Duodenal mucosa (tissue), 2 donors: ENCODE data around the gene MCHR1.

Experiments used
- H3K27ac ChIP-seq: one replicate; pipeline ENCODE4 v1.7.0; 2013; ENCODE audit warnings: low read depth, low read length
- H3K27me3 ChIP-seq, 2 donors: one replicate each; pipeline ENCODE4 v1.7.0; 2013; ENCODE audit warnings: low read length in 2 of 2, control low read depth in 1 of 2; ENCODE audit not compliant: insufficient read depth in 2 of 2, control insufficient read depth in 1 of 2
- H3K36me3 ChIP-seq, 2 donors: one replicate each; pipeline ENCODE4 v1.7.0; 2013; ENCODE audit warnings: low read length in 2 of 2, control low read depth in 1 of 2; ENCODE audit not compliant: insufficient read depth in 2 of 2, control insufficient read depth in 1 of 2
- H3K4me1 ChIP-seq, 2 donors: one replicate each; pipeline ENCODE4 v1.7.0; 2013; ENCODE audit warnings: low read length in 2 of 2, control low read depth in 1 of 2; ENCODE audit not compliant: insufficient read depth in 2 of 2, control insufficient read depth in 1 of 2
- H3K4me3 ChIP-seq, 2 donors: one replicate each; pipeline ENCODE4 v1.7.0; 2013; ENCODE audit warnings: low read length in 2 of 2, low read depth in 1 of 2
- H3K9ac ChIP-seq, 2 donors: one replicate each; pipeline ENCODE4 v1.7.0; 2013; ENCODE audit warnings: low read length in 2 of 2, low read depth in 1 of 2
- H3K9me3 ChIP-seq, 2 donors: one replicate each; pipeline ENCODE4 v1.7.0; 2013; ENCODE audit warnings: low read length in 2 of 2, control low read depth in 1 of 2; ENCODE audit not compliant: control insufficient read depth in 1 of 2

Gene MCHR1, protein sequence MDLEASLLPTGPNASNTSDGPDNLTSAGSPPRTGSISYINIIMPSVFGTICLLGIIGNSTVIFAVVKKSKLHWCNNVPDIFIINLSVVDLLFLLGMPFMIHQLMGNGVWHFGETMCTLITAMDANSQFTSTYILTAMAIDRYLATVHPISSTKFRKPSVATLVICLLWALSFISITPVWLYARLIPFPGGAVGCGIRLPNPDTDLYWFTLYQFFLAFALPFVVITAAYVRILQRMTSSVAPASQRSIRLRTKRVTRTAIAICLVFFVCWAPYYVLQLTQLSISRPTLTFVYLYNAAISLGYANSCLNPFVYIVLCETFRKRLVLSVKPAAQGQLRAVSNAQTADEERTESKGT

DNA sequence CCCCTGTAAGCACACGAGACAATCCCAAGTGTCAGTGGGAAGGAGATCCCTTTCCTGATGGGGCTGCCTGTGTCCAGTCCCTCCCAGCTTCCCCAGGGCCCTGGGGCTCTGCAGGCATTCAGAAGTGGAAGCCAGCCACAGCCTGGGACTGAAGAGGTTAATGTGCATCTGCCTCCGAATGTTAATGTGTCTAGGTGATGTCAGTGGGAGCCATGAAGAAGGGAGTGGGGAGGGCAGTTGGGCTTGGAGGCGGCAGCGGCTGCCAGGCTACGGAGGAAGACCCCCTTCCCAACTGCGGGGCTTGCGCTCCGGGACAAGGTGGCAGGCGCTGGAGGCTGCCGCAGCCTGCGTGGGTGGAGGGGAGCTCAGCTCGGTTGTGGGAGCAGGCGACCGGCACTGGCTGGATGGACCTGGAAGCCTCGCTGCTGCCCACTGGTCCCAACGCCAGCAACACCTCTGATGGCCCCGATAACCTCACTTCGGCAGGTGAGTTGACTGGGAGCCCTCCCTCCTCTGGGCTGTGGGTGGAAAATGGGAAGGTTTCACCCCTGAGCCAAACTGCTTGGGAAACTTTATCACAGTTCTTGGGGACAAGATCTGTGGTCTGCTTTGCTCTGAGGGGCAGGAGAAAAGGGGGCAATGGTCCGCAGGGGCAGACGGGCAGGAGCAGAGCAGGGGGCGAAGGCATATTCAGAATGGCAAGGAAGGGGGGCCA lies at the start of gene MCHR1:
MCHR1 (plus strand) TSS at position 236 of the 715 bp plus-strand sequence; CDS start at position 405, 169 bp downstream.
- Histone ChIP-seq H3K4me3 (no peak within 1 kb of the TSS), H3K9me3 (no peaks in the 10 kb centered on the region), H3K9ac (no peak within 1 kb of the TSS), H3K4me1 (peaks cover 0 to 6% of the 10 kb centered on the region in 2 donors), H3K27me3 (peaks cover 20 to 22% of the 10 kb centered on the region in 2 donors), H3K36me3 (no peaks in the 10 kb centered on the region), H3K27ac (no peak within 1 kb of the TSS)

GRCh38 chr22:40631925-40632324 lies 47.4 kb upstream of the MCHR1 start:
- peaks cover 16 to 31% of the 10 kb centered on the region in 2 donors for H3K4me1 ChIP-seq
- no peak overlapping the region for H3K27ac ChIP-seq

DNA sequence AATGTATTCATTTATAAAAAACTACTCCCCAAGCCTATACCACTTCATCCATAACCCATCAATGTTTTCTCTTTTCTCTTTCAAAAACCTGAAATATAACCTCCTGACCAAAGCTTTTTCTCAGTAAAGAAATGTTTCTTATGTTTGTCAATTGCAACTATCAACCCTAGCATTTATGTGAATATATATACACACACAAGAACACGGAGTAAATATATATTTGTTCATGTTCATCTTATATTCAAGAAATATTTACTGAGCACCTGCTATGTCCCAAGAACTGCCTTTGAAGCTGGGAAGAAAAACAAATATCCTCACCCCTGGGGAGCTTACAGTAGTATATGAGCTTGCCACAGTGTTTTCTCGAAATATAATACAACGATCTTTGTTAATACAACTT lies 46.2 kb upstream of the MCHR1 start:
- H3K27ac ChIP-seq: no peak overlapping the region
- no peaks in the 10 kb centered on the region for H3K36me3 ChIP-seq
- no peaks in the 10 kb centered on the region for H3K27me3 ChIP-seq
- H3K4me1 ChIP-seq: peaks cover 23 to 34% of the 10 kb centered on the region in 2 donors
- H3K9ac ChIP-seq: no peak overlapping the region
- H3K9me3 ChIP-seq: no peaks in the 10 kb centered on the region
- H3K4me3 ChIP-seq: no peak overlapping the region

More at GRCh38 chr22:40631925-40632324, 47.4 kb upstream of the MCHR1 start:
- H3K36me3 ChIP-seq: no peaks in the 10 kb centered on the region
- H3K4me3 ChIP-seq: no peak overlapping the region
- H3K9ac ChIP-seq: no peak overlapping the region
- no peaks in the 10 kb centered on the region for H3K9me3 ChIP-seq
- H3K27me3 ChIP-seq: no peaks in the 10 kb centered on the region

GRCh38 chr22:40634119-40634903 lies 45.0 kb upstream of the MCHR1 start:
- Histone ChIP-seq H3K9ac (peak overlapping the region in 1 of 2 donors; percentile 99), H3K36me3 (no peaks in the 10 kb centered on the region), H3K4me3 (peak overlapping the region in 1 of 2 donors; percentile 90), H3K27ac (no peak overlapping the region), H3K27me3 (no peaks in the 10 kb centered on the region), H3K9me3 (no peaks in the 10 kb centered on the region), H3K4me1 (peaks cover 23 to 29% of the 10 kb centered on the region in 2 donors)

DNA sequence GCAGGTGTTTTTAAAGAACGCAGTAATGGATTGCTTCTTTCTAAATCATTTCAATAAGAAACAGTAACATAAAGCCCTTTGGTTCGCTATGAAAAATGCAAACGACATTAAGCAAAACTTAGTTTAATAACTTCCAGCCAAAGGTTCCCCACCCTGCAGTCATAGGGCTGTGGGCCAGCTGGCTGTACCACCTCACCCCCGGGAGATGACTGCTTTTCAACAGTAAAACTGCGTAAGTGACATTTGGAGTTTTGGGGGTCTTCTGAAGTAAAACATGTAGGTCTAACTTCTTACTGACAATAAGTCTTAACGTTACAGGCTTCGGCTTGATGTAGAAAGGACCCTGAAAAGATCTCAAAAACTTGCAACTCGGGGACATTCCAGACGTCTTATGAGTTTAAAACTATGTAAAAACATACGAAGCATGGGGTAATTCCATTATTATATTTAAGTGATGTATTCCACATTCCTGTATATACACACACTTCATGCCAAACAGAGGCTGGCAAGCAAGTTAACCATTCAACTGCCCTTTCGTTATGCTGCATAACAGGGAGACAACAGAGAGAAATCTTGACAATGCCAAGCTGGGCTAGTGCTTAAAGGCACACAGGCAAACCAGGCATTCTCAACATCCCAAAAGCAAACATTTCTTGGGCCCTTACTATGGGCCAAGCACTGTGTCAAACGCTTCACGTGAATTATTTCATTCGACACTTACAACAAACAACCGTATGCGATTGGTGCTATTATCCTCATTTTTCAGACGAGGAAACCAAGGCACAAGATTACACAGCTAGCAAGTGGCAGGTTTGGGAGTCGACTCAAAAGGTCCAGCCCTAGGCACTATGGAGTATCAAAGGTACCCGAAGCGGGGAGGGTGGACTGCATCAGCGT lies 44.0 kb upstream of the MCHR1 start:
- peak overlapping the region; percentile 88 to 90 for H3K4me3 ChIP-seq
- H3K9me3 ChIP-seq: no peaks in the 10 kb centered on the region
- H3K36me3 ChIP-seq: no peaks in the 10 kb centered on the region
- no peak overlapping the region for H3K27ac ChIP-seq
- peak overlapping the region; percentile 76 to 99 for H3K9ac ChIP-seq
- H3K27me3 ChIP-seq: no peaks in the 10 kb centered on the region
- H3K4me1 ChIP-seq: peaks cover 23 to 29% of the 10 kb centered on the region in 2 donors

- peak overlapping the region; percentile 88 to 90 for H3K4me3 ChIP-seq
- H3K9me3 ChIP-seq: no peaks in the 10 kb centered on the region
- peak overlapping the region; percentile 95 for H3K27ac ChIP-seq
- peaks cover 23 to 29% of the 10 kb centered on the region in 2 donors for H3K4me1 ChIP-seq
- no peaks in the 10 kb centered on the region for H3K27me3 ChIP-seq
- no peaks in the 10 kb centered on the region for H3K36me3 ChIP-seq
- H3K9ac ChIP-seq: peak overlapping the region; percentile 76 to 99
Measured at GRCh38 chr22:40635940-40636379, 43.3 kb upstream of the MCHR1 start.

DNA sequence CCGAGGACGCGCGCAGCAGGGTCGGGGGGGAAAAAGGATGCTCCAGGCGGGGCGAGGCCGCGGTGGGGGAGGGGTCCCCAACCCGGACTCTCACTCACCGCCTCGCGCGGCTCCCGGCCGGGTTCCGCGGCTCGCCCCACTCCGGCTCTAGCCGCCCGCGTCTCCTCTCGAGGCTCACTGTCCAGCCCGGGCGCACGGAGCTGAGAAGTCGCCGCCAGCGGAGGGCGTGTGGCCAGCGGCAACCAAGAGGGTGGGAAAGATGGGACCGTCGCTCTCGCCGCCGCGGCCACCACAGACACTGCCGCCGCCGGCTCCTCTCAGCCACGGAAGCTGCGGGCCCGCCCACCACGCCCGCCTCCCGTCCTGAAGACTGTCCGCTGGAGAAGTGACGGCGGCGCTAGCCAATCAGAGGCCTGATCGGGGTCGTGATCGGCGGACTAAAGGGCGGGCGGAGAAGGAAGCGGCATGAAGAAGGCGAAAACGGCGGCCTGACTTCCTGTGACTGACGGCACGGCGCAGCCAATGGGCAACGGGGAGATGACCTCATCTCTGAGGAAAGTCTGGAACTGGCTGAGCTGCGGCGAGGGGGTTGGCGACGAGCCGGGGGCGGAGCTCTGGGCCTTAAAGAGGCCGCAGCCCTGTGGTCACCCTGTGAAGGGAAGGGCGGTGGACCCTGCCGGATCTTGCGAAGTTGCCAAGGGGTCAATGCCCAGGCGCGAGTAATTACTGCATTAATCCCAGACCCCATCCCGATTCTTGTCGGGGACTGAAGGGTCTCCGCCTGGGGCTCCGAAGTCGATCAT lies 42.7 kb upstream of the MCHR1 start, which contains the start of gene MRTFA:
MRTFA (minus strand) TSS at position 340 of the 803 bp plus-strand sequence.
- H3K9ac ChIP-seq: peak within 1 kb of the TSS; percentile 94 to 99
- H3K27me3 ChIP-seq: no peaks in the 10 kb centered on the region
- peak within 1 kb of the TSS; percentile 95 for H3K27ac ChIP-seq
- H3K4me1 ChIP-seq: peaks cover 23 to 29% of the 10 kb centered on the region in 2 donors
- H3K36me3 ChIP-seq: no peaks in the 10 kb centered on the region
- no peaks in the 10 kb centered on the region for H3K9me3 ChIP-seq
- peak within 1 kb of the TSS; percentile 94 for H3K4me3 ChIP-seq

GRCh38 chr22:40637183-40638150 lies 41.8 kb upstream of the MCHR1 start:
- peak overlapping the region; percentile 94 to 99 for H3K9ac ChIP-seq
- H3K27me3 ChIP-seq: no peaks in the 10 kb centered on the region
- H3K4me1 ChIP-seq: peaks cover 23 to 29% of the 10 kb centered on the region in 2 donors
- H3K27ac ChIP-seq: peak overlapping the region; percentile 72
- no peaks in the 10 kb centered on the region for H3K36me3 ChIP-seq
- peak overlapping the region; percentile 94 for H3K4me3 ChIP-seq
- H3K9me3 ChIP-seq: no peaks in the 10 kb centered on the region
